Parathyroid adenoma (tissue), 2 donors: ENCODE data around the gene SHANK3.
"Not testable (repeated sequence)": the region's sequence is repeated elsewhere in the genome, so short reads cannot be mapped to it uniquely, and the experiment has no call there.

Experiments used
- H2AFZ ChIP-seq: fragments of 300-600 bp; sonication (generic); one replicate; pipeline ENCODE4 v1.7.0; 2017; ENCODE audit warnings: antibody characterized with exemption, mild to moderate bottlenecking
- H3K27ac ChIP-seq: fragments of 300-600 bp; sonication (generic); one replicate; pipeline ENCODE4 v1.7.0; 2017
- H3K27me3 ChIP-seq: fragments of 300-600 bp; sonication (generic); one replicate; pipeline ENCODE4 v1.7.0; 2017; ENCODE audit warnings: low read length; ENCODE audit not compliant: control insufficient read depth, insufficient read depth
- H3K36me3 ChIP-seq: fragments of 300-600 bp; sonication (generic); one replicate; pipeline ENCODE4 v1.7.0; 2017; ENCODE audit warnings: low read length; ENCODE audit not compliant: control insufficient read depth, insufficient read depth
- H3K4me1 ChIP-seq: fragments of 300-600 bp; sonication (generic); one replicate; pipeline ENCODE4 v1.7.0; 2017; ENCODE audit warnings: control low read depth
- H3K4me2 ChIP-seq: fragments of 300-600 bp; sonication (generic); one replicate; pipeline ENCODE4 v1.7.0; 2017; ENCODE audit warnings: low read length
- H3K4me3 ChIP-seq: fragments of 300-600 bp; sonication (generic); one replicate; pipeline ENCODE4 v1.7.0; 2017; ENCODE audit warnings: low read depth, low read length
- H3K79me2 ChIP-seq: fragments of 300-600 bp; sonication (generic); one replicate; pipeline ENCODE4 v1.7.0; 2017; ENCODE audit warnings: control low read depth
- H3K9ac ChIP-seq: fragments of 300-600 bp; sonication (generic); one replicate; pipeline ENCODE4 v1.7.0; 2017; ENCODE audit warnings: mild to moderate bottlenecking
- H3K9me3 ChIP-seq: fragments of 300-600 bp; sonication (generic); one replicate; pipeline ENCODE4 v1.7.0; 2017; ENCODE audit warnings: low read length; ENCODE audit not compliant: control insufficient read depth
- CTCF ChIP-seq: fragments of 300-600 bp; sonication (generic); IDR thresholded peaks from one replicate; pipeline ENCODE4 v1.7.0; 2017; ENCODE audit warnings: antibody characterized with exemption, mild to moderate bottlenecking
- donor health status: primary hyperparathyroidism.

The SHANK3 gene

GRCh38 chr22:50656122-50657070 is 16.2 kb upstream of the SHANK3 start:
- Histone ChIP-seq H3K27ac (peak overlapping the region; percentile 54), H2AFZ (no peak overlapping the region), H3K4me2 (no peak overlapping the region), H3K79me2 (no peaks in the 10 kb centered on the region), H3K27me3 (no peaks in the 10 kb centered on the region), H3K9ac (no peak overlapping the region), H3K36me3 (no peaks in the 10 kb centered on the region), H3K9me3 (no peaks in the 10 kb centered on the region), H3K4me1 (no peaks in the 10 kb centered on the region), H3K4me3 (no peak overlapping the region)
- no peak for TF ChIP-seq CTCF

GRCh38 chr22:50657925-50658324 is 14.7 kb upstream of the SHANK3 start:
- TF ChIP-seq CTCF, result no peak
- Histone ChIP-seq H3K79me2 (no peaks in the 10 kb centered on the region), H3K4me2 (no peak overlapping the region), H3K9me3 (no peaks in the 10 kb centered on the region), H3K4me1 (no peaks in the 10 kb centered on the region), H2AFZ (no peak overlapping the region), H3K27me3 (no peaks in the 10 kb centered on the region), H3K27ac (no peak overlapping the region), H3K4me3 (no peak overlapping the region), H3K36me3 (no peaks in the 10 kb centered on the region), H3K9ac (no peak overlapping the region)

DNA sequence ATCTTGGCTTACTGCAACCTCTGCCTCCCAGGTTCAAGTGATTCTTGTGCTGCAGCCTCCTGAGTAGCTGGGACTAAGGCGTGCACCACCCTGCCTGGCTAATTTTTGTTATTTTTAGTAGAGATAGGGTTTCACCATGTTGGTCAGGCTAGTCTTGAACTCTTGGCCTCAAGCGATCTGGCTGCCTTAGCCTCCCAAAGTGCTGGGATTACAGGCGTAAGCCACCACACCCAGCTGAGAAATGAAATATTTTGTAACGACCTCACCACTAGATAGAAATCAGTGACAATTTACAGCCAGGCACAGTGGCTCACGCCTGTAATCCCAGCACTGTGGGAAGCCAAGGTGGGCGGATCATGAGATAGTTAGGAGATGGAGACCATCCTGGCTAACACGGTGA is 12.9 kb upstream of the SHANK3 start:
- H3K27ac ChIP-seq, H3K79me2 ChIP-seq, H3K4me2 ChIP-seq, H3K4me1 ChIP-seq, H3K4me3 ChIP-seq, H3K27me3 ChIP-seq, H2AFZ ChIP-seq, H3K9me3 ChIP-seq, H3K36me3 ChIP-seq, H3K9ac ChIP-seq: not testable (repeated sequence)

DNA sequence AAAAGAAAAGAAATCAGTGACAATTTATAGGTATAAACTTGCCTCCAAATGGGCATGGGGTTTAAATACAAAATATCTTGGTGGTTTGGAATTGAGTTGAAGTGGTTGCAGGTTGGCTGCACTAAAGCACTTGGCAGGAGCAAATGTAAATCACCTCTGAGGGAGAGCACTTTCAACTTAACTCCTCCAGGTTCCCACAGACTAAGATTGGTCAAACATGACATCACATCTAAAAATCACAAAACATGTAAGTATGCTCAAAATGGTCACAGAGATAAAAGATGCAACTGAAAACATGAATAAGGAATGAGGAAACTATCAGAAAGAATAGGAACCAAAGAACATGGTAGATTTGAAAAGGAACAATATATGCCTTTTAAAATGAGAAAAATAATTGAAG is 12.3 kb upstream of the SHANK3 start:
- H3K4me1 ChIP-seq, result no peaks in the 10 kb centered on the region
- H3K79me2 ChIP-seq, result no peaks in the 10 kb centered on the region
- H3K27ac ChIP-seq, result no peak overlapping the region
- H3K9ac ChIP-seq, result no peak overlapping the region
- H3K4me2 ChIP-seq, result no peak overlapping the region
- H3K36me3 ChIP-seq, result no peaks in the 10 kb centered on the region
- TF ChIP-seq CTCF, result no peak
- H2AFZ ChIP-seq, result no peak overlapping the region
- no peaks in the 10 kb centered on the region for H3K27me3 ChIP-seq
- H3K4me3 ChIP-seq, result no peak overlapping the region
- H3K9me3 ChIP-seq, result no peaks in the 10 kb centered on the region

DNA sequence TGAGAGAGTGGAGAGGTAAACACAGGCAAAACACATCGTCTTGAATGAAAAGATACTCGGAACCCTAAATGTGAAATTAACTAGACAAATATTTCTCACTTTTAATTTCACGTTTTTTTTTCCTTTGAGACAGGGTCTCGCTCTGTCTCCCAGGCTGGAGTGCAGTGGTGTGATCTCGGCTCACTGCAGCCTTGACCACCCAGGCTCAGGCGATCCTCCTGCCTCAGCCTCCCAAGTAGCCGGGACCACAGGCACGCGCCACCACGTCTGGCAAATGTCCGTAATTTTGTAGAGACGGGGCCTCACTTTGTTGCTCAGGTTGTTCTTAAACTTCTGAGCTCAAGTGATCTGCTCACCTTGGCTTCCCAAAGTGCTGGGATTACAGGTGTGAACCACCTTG is 7.4 kb upstream of the SHANK3 start:
- H3K9ac ChIP-seq, result no peak overlapping the region
- no peak for TF ChIP-seq CTCF
- H3K4me2 ChIP-seq, result no peak overlapping the region
- no peaks in the 10 kb centered on the region for H3K4me1 ChIP-seq
- no peaks in the 10 kb centered on the region for H3K27me3 ChIP-seq
- no peak overlapping the region for H2AFZ ChIP-seq
- H3K36me3 ChIP-seq, result no peaks in the 10 kb centered on the region
- no peak overlapping the region for H3K27ac ChIP-seq
- H3K4me3 ChIP-seq, result no peak overlapping the region
- no peaks in the 10 kb centered on the region for H3K79me2 ChIP-seq
- H3K9me3 ChIP-seq, result no peaks in the 10 kb centered on the region
